Testis (tissue), 5 donors: ENCODE results near the gene OR56A3. TPM values are rescaled to one million over a fixed set of nuclear protein-coding genes. Genes with fewer than 3 reads are reported as not detected.

Experiments used
- DNase-seq: peaks from one replicate; pipeline ENCODE4 v3.0.0-alpha.2; 2019
- H3K27ac ChIP-seq, 2 donors: fragments of 200-600 bp; sonication (generic); one replicate each; pipeline ENCODE4 v1.5.1; 2019
- H3K27me3 ChIP-seq: fragments of 200-600 bp; sonication (generic); one replicate; pipeline ENCODE4 v1.5.1; 2019
- H3K36me3 ChIP-seq: fragments of 200-600 bp; sonication (generic); one replicate; pipeline ENCODE4 v1.5.1; 2017; ENCODE audit warnings: low read depth; ENCODE audit errors: missing control alignments
- H3K4me1 ChIP-seq: fragments of 200-600 bp; sonication (generic); one replicate; pipeline ENCODE4 v1.5.1; 2019
- H3K4me3 ChIP-seq, 2 donors: fragments of 200-600 bp; sonication (generic); one replicate each; pipeline ENCODE4 v1.5.1; 2017 to 2019
- H3K9me3 ChIP-seq: fragments of 200-600 bp; sonication (generic); one replicate; pipeline ENCODE4 v1.5.1; 2017
- CTCF ChIP-seq, 3 experiments: fragments of 450-650 bp in 2 of 3; fragments of 200-600 bp in 1 of 3; sonication (generic) in 1 of 3; IDR thresholded peaks; one replicate each; pipeline ENCODE4 v1.5.1; 2016 to 2019; ENCODE audit warnings: antibody characterized with exemption in 3 of 3, mild to moderate bottlenecking in 2 of 3, moderate library complexity in 1 of 3
- POLR2A ChIP-seq: fragments of 450-650 bp; IDR thresholded peaks from one replicate; pipeline ENCODE4 v1.6.1; 2017; ENCODE audit warnings: antibody characterized with exemption, mild to moderate bottlenecking, moderate library complexity
- WGBS, 2 donors: methylation state at CpG; one replicate each; pipeline ENCODE4 v1.1.5; 2018; 5-methylcytosine and 5-hydroxymethylcytosine counted together
- intact Hi-C: fragments of 100-400 bp; cut with DNase I; formaldehyde crosslinking; loops from one replicate; pipeline ENCODE4 v1.15.1; 2023; ENCODE audit warnings: low total_unique reads
- long read RNA-seq, 2 donors: transcript quantifications; one replicate each; lab custom pipeline, GENCODE V29; 2026
- polyA plus RNA-seq: library from polyadenylated mRNA; stranded (reverse); fragments of 350-450 nt; fragmentation: Illumina TruSeq; extraction: RNeasy Lipid Tissue Mini Kit (QIAGEN cat#74804); gene quantifications from one replicate; pipeline ENCODE4 v1.2.3, GENCODE V29; 2014; ENCODE audit warnings: low read depth, low replicate concordance; ENCODE audit not compliant: insufficient read depth
- total RNA-seq, 2 donors: library from RNA; depleted of rRNA; stranded (reverse); fragments of >200 nt; gene quantifications; one replicate each; pipeline ENCODE4 v1.2.3, GENCODE V29; 2016

OR56A3 gene
- total RNA-seq (1 to 10 TPM in 1 of 2 donors, under 1 TPM in 1; 0.87 to 1.0 TPM), polyA plus RNA-seq (0.90 TPM)
- long read RNA-seq, donor 1, result 0 reads
- long read RNA-seq, donor 2, result 0 reads

DNA sequence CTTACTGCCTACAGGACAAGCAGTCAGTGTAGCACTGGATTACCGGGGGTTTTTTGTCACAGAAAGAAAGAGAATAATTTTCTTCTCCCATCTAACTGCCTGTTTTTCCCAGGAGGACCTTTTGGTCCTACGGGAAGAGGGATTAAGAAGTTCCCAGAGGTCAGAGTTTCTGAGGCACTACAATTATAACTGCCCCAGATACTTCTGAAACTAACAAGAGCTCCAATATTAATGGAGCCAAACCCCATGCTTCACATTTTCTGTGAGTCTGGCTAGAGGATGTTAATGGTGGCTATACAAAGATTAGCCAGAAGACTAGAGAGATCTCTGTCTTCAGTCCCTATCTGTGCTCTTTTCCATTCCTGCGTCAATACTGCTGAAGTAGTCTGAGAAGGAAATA lies at the start of gene OR56A3:
Gene OR56A3, plus strand, starts transcription at position 301 of the 400 bp plus-strand sequence. CDS start 5,096 bp downstream, outside the sequence.
- no peak within 1 kb of the TSS for H3K4me3 ChIP-seq
- H3K27me3 ChIP-seq, result no peaks in the 10 kb centered on the region
- H3K36me3 ChIP-seq, result no peaks in the 10 kb centered on the region
- WGBS, 2 donors, result 92 to 96% methylated on average over 3 of the region's 3 CpGs
- DNase-seq, result no peak
- TF ChIP-seq CTCF (IDR thresholded peaks at IDR 0.05) (no peak), POLR2A (no peak)
- intact Hi-C loops, result no loop called here
- H3K9me3 ChIP-seq, result no peaks in the 10 kb centered on the region
- H3K27ac ChIP-seq, result no peak within 1 kb of the TSS
- no peaks in the 10 kb centered on the region for H3K4me1 ChIP-seq

DNA sequence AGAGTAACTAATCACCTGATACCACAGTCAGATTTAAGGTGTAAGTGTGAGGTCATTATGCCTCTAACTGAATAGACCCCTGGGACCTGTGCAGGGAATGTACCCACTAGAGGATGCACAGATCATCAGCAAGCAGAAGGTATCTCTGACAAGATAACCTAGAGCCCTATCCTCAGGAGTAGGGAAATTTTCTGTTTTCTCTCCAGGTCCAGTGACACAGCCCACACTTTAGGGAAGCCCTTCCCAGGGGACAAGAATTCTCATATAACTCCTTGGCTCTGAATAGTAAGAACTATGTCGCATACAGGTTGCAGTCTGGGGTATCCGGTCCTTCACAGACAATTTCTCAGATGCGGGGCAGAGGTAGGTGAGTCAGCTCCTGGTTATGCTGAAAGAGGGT lies 49.1 kb upstream of the OR56A3 start, which contains the start of gene OR52E5:
Gene OR52E5, plus strand, starts transcription at position 301 of the 400 bp plus-strand sequence. CDS start 7,569 bp downstream, outside the sequence.
- Histone ChIP-seq H3K36me3 (no peaks in the 10 kb centered on the region), H3K4me3 (no peak within 1 kb of the TSS), H3K27me3 (no peaks in the 10 kb centered on the region), H3K9me3 (no peaks in the 10 kb centered on the region), H3K4me1 (no peaks in the 10 kb centered on the region), H3K27ac (no peak within 1 kb of the TSS)
- TF ChIP-seq POLR2A (no peak), CTCF (IDR thresholded peaks at IDR 0.05) (no peak)
- intact Hi-C loops, result no loop called here
- 86 to 90% methylated on average over 3 of the region's 3 CpGs for whole genome bisulfite sequencing, 2 donors
- no peak for DNase-seq

DNA sequence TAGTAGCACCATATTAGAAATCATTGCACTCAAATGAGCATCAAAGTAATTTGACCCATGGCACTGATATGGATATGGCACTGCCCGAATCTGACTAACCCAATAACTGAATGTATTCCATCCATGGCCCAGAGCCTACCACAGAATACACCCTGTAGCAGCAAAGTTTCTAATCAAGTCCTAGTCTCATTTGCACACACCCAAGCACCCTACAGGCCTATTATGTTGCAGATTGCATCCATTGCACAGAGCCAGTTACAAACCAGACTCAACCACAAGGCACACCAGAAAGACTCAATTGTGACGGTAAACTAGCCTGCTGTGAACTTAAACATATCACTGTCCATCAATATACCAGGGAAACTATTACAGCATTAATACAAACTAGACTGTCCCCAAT lies 42.5 kb upstream of the OR56A3 start:
- intact Hi-C loops, result no loop called here
- WGBS, 2 donors, result 89 to 100% methylated on average over 1 to 2 of the region's 2 CpGs
- DNase-seq, result no peak
- Histone ChIP-seq H3K9me3 (no peaks in the 10 kb centered on the region), H3K4me3 (no peak overlapping the region), H3K4me1 (no peaks in the 10 kb centered on the region), H3K27me3 (no peaks in the 10 kb centered on the region), H3K36me3 (no peaks in the 10 kb centered on the region), H3K27ac (no peak overlapping the region)
- TF ChIP-seq POLR2A, result no peak
- TF ChIP-seq CTCF (IDR thresholded peaks at IDR 0.05), result no peak

DNA sequence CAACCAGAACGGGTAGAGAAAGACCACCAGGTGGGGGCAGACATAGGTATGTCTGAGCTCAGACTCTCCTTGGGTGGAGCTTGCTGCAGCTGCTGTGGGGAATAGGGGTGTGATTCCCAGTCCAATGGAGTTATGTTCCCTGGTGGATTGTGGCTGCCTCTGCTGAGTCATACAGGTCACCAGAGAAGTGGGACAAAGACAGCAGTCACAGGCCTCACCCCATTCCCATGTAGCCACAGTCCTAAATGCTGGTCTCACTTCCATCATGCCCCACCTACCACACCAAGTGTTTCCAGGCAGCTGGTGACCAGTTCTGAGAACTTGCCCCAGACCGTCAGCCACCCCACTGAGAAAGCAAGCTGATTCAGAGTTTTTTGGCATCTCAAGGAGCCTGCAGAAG lies 31.5 kb upstream of the OR56A3 start:
- Histone ChIP-seq H3K9me3 (no peaks in the 10 kb centered on the region), H3K27ac (no peak overlapping the region)

More for the DNA sequence above, 31.5 kb upstream of the OR56A3 start:
- TF ChIP-seq POLR2A (no peak), CTCF (IDR thresholded peaks at IDR 0.05) (no peak)
- no peaks in the 10 kb centered on the region for H3K36me3 ChIP-seq
- H3K27me3 ChIP-seq, result no peaks in the 10 kb centered on the region
- H3K4me3 ChIP-seq, result no peak overlapping the region
- intact Hi-C loops, result no loop called here
- H3K4me1 ChIP-seq, result no peaks in the 10 kb centered on the region
- DNase-seq, result no peak
- WGBS, 2 donors, result 90 to 91% methylated on average over 2 of the region's 2 CpGs
